K562 (cell line): ENCODE data around the gene IFT52. TPM values are rescaled to one million over a fixed set of nuclear protein-coding genes. Genes with fewer than 3 reads are reported as not detected.

ENCODE experiments used
- ATAC-seq: fragments of 200-7000 bp; cut with Tn5 transposase; 3 replicates; pipeline ENCODE4 v1.9.1; 2020; ENCODE audit warnings: moderate library complexity
- BruUV-seq: library from RNA; stranded (reverse); fragments of 400-500 nt; replicated peaks from 2 replicates; lab custom pipeline; 2021; lab: Mats Ljungman, UMichigan
- CTCF ChIA-PET: fragments of 300-600 bp; formaldehyde crosslinking; extraction: SDS; loops from one replicate; lab custom pipeline; 2021; ENCODE audit warnings: low intra/inter-chr PET ratio; lab: Yijun Ruan, JAX
- POLR2A ChIA-PET: fragments of 300-600, 350-650 bp; sonication (Branson Sonifier 250); formaldehyde crosslinking; extraction: SDS; loops from one replicate; lab custom pipeline; 2021; ENCODE audit warnings: antibody characterized with exemption, inconsistent platforms; lab: Yijun Ruan, JAX
- DNase-seq, 4 experiments: peaks; one replicate each; pipeline versions ENCODE4 v3.0.0 to v3.0.0-alpha.2; 2011 to 2018; ENCODE audit warnings: low spot score in 3 of 4, mixed read lengths in 3 of 4; ENCODE audit errors: extremely low read depth in 1 of 4
- FAIRE-seq: peaks from 2 replicates; lab custom pipeline; 2011; peaks lifted over from hg19 to GRCh38; lab: Jason Lieb, UNC
- H2AFZ ChIP-seq: 2 replicates; pipeline ENCODE4 v1.6.0; 2011; ENCODE audit warnings: low read depth, low read length, control low read depth, inconsistent platforms
- H3K27ac ChIP-seq: fragments of 200-600 bp; 3 replicates; pipeline ENCODE4 v1.8.0; 2011; ENCODE audit warnings: low read depth, mild to moderate bottlenecking, control low read depth, inconsistent platforms, low read length, moderate library complexity, mixed read lengths; ENCODE audit errors: extremely low read depth
- H3K27me3 ChIP-seq, 2 experiments: fragments of 300-600 bp in 1 of 2; 2 replicates in 1 of 2; 3 replicates in 1 of 2; pipeline versions ENCODE4 v1.6.0 to v1.8.0; 2011; ENCODE audit warnings: inconsistent platforms in 2 of 2, low read length in 2 of 2, mild to moderate bottlenecking in 1 of 2, mixed read lengths in 1 of 2, moderate library complexity in 1 of 2; ENCODE audit not compliant: control insufficient read depth in 2 of 2, insufficient read depth in 2 of 2
- H3K36me3 ChIP-seq: fragments of 300-600 bp; 3 replicates; pipeline ENCODE4 v1.8.0; 2011; ENCODE audit warnings: mild to moderate bottlenecking, low read length, inconsistent platforms; ENCODE audit not compliant: control insufficient read depth, insufficient read depth
- H3K4me1 ChIP-seq, 2 experiments: fragments of 200-600 bp in 1 of 2; replicated peaks in 1 of 2; 2 replicates in 1 of 2; 3 replicates in 1 of 2; pipeline versions ENCODE4 v1.5.1 to v1.8.0; 2011; ENCODE audit warnings: inconsistent platforms in 2 of 2, low read length in 2 of 2, mild to moderate bottlenecking in 1 of 2, mixed read lengths in 1 of 2, moderate library complexity in 1 of 2; ENCODE audit not compliant: control insufficient read depth in 2 of 2, insufficient read depth in 2 of 2
- H3K4me2 ChIP-seq: 2 replicates; pipeline ENCODE4 v1.6.1; 2011; ENCODE audit warnings: low read length, control low read depth, inconsistent platforms, mixed read lengths; ENCODE audit not compliant: insufficient read depth
- H3K4me3 ChIP-seq: fragments of 200-600 bp; sonication (generic), shearing (Covaris generic); 2 replicates; pipeline ENCODE4 v1.5.1; 2016; ENCODE audit warnings: control low read depth, inconsistent platforms
- H3K79me2 ChIP-seq: fragments of 200-600 bp; 3 replicates; pipeline ENCODE4 v1.8.0; 2011; ENCODE audit warnings: low read length, inconsistent platforms; ENCODE audit not compliant: control insufficient read depth, insufficient read depth
- H3K9ac ChIP-seq, 2 experiments: 2 replicates each; pipeline versions ENCODE4 v1.6.0 to v1.6.1; 2011; ENCODE audit warnings: low read depth in 2 of 2, low read length in 2 of 2, control low read depth in 1 of 2, inconsistent platforms in 1 of 2, mild to moderate bottlenecking in 1 of 2, mixed read lengths in 1 of 2; ENCODE audit not compliant: insufficient read depth in 1 of 2
- H3K9me1 ChIP-seq: one replicate; pipeline ENCODE4 v1.6.0; 2011; ENCODE audit warnings: inconsistent platforms, mild to moderate bottlenecking, low read length, moderate library complexity; ENCODE audit not compliant: control insufficient read depth, insufficient read depth
- H3K9me3 ChIP-seq: replicated peaks from 2 replicates; pipeline ENCODE4 v1.5.1; 2011; ENCODE audit warnings: low read depth, low read length, inconsistent platforms; ENCODE audit not compliant: control insufficient read depth, insufficient read depth
- H4K20me1 ChIP-seq: replicated peaks from 2 replicates; pipeline ENCODE4 v1.6.1; 2011; ENCODE audit warnings: low read length, inconsistent platforms, mixed read lengths; ENCODE audit not compliant: control insufficient read depth, insufficient read depth
- CTCF ChIP-seq, 3 experiments: IDR thresholded peaks in 2 of 3; conservative IDR thresholded peaks in 1 of 3; 2 replicates each; pipeline ENCODE4 v1.5.1; 2011 to 2012; ENCODE audit warnings: low read length in 3 of 3, mild to moderate bottlenecking in 3 of 3, control low read depth in 2 of 3, improper control_type of control experiment in 1 of 3, inconsistent platforms in 1 of 3, low read depth in 1 of 3, mixed read lengths in 1 of 3, moderate library complexity in 1 of 3; ENCODE audit not compliant: insufficient read depth in 2 of 3
- CTCFL ChIP-seq: IDR thresholded peaks from 2 replicates; pipeline ENCODE4 v1.6.1; 2011; ENCODE audit warnings: borderline replicate concordance, low read depth, mild to moderate bottlenecking, moderate library complexity, low read length; ENCODE audit not compliant: insufficient read depth, poor library complexity, severe bottlenecking
- DIDO1 ChIP-seq: fragments of 450-650 bp; IDR thresholded peaks from 2 replicates; pipeline ENCODE4 v1.6.1; 2016; ENCODE audit warnings: low read depth, missing biosample characterization, missing genetic modification characterization
- FOXK1 ChIP-seq: sonication (generic); formaldehyde crosslinking; IDR thresholded peaks from 2 replicates; pipeline ENCODE4 v1.8.0; 2022; ENCODE audit warnings: missing genetic modification reagents, mild to moderate bottlenecking, borderline replicate concordance
- KAT7 ChIP-seq: sonication (generic); formaldehyde crosslinking; IDR thresholded peaks from 2 replicates; pipeline ENCODE4 v1.8.0; 2022; ENCODE audit warnings: missing genetic modification reagents, mild to moderate bottlenecking, borderline replicate concordance
- POLR3A ChIP-seq: IDR thresholded peaks from 2 replicates; pipeline ENCODE4 v1.6.1; 2011; ENCODE audit warnings: borderline replicate concordance, mild to moderate bottlenecking, moderate library complexity; ENCODE audit not compliant: insufficient read length, insufficient read depth; ENCODE audit errors: extremely low read depth
- SP1 ChIP-seq: sonication (generic); formaldehyde crosslinking; IDR thresholded peaks from 2 replicates; pipeline ENCODE4 v1.8.1; 2022; ENCODE audit warnings: mild to moderate bottlenecking, missing genetic modification reagents
- SPI1 ChIP-seq: IDR thresholded peaks from 2 replicates; pipeline ENCODE4 v1.6.1; 2011; ENCODE audit warnings: low read depth, low read length, control low read depth, borderline replicate concordance
- THAP7 ChIP-seq: fragments of 250-450 bp; sonication (Bioruptor Pico); IDR thresholded peaks from 2 replicates; pipeline ENCODE4 v1.5.0; 2021
- XRCC4 ChIP-seq: IDR thresholded peaks from one replicate; pipeline ENCODE4 v1.6.1; 2011; ENCODE audit not compliant: insufficient read depth, insufficient read length; ENCODE audit errors: extremely low read depth
- ZBTB2 ChIP-seq: fragments of 450-650 bp; IDR thresholded peaks from 2 replicates; pipeline ENCODE4 v1.6.1; 2016; ENCODE audit warnings: antibody characterized with exemption
- ZNF384 ChIP-seq: IDR thresholded peaks from 2 replicates; pipeline ENCODE4 v1.6.1; 2012; ENCODE audit warnings: low read depth, low read length, improper control_type of control experiment
- WGBS: fragments of 100-300 bp; shearing (Covaris generic); methylation state at CpG from one replicate; pipeline ENCODE4 v1.1.6; 2016; ENCODE audit warnings: low coverage, mixed read lengths; ENCODE audit not compliant: insufficient coverage; ENCODE audit errors: missing lambda C conversion rate; 5-methylcytosine and 5-hydroxymethylcytosine counted together
- in situ Hi-C: fragments of 300-500 bp; cut with MboI; formaldehyde crosslinking; loops from 4 replicates; pipeline ENCODE4 v1.15.0; 2018; ENCODE audit warnings: inconsistent platforms, mixed read lengths
- intact Hi-C: fragments of 100-400 bp; cut with micrococcal nuclease; formaldehyde crosslinking; loops from 2 replicates; pipeline ENCODE4 v1.14.2; 2022
- polyA plus RNA-seq, 8 experiments: library from polyadenylated mRNA; depleted of rRNA in 4 of 8; stranded (reverse) in 5 of 8; unstranded in 3 of 8; fragments of >200 nt; fragmentation: Nextera tagmentation in 2 of 8; fragmentation: Illumina TruSeq in 1 of 8; extraction: Ambion mirVana in 2 of 8; extraction: Trizol in 1 of 8; gene quantifications; 2 replicates each; pipeline versions ENCODE4 v1.2.1 to v1.2.3, GENCODE V29; 2011 to 2014; ENCODE audit warnings: inconsistent platforms in 1 of 8, missing spikeins in 1 of 8
- total RNA-seq, 7 experiments: library from RNA; depleted of rRNA in 6 of 7; stranded (reverse); fragments of >200 nt in 6 of 7; fragmentation: Illumina TruSeq in 2 of 7; extraction: Trizol in 2 of 7; gene quantifications; 2 replicates each; pipeline versions ENCODE4 v1.2.1 to v1.2.3, GENCODE V29; 2011 to 2021; ENCODE audit warnings: low replicate concordance in 1 of 7

The IFT52 gene
- total and polyA plus RNA-seq, 9 of the 15 experiments (the other 6 are each of a cell fraction or from before 2014, with no cell fraction given) = 11.0 to 31.4 (median 20.4) TPM

GRCh38 chr20:43658069-43658722 is 67.5 kb downstream of the IFT52 start (continued):
- TF ChIP-seq POLR3A (no peak), XRCC4 (no peak), THAP7 (no peak), ZBTB2 (no peak)

- in situ Hi-C loops (no loop called here), intact Hi-C loops (no loop called here)
- FAIRE-seq (no peak), ATAC-seq (0 out of 3 replicates have a peak, but pooled peaks have one; percentile 11), DNase-seq (peak in 1 of 4 experiments; percentile 36)
- Histone ChIP-seq H3K27ac (no peak overlapping the region), H4K20me1 (no peaks in the 10 kb centered on the region), H3K79me2 (peaks cover 14% of the 10 kb centered on the region; the same call in 2 of the 3 replicates), H3K9me3 (no peaks in the 10 kb centered on the region), H3K9ac (no peak overlapping the region; a peak in 1 of 4 replicates), H2AFZ (peak overlapping the region; percentile 47; the same call in 1 of the 2 replicates), H3K27me3 (no peaks in the 10 kb centered on the region), H3K36me3 (no peaks in the 10 kb centered on the region), H3K4me2 (no peak overlapping the region), H3K9me1 (no peaks in the 10 kb centered on the region), H3K4me1 (peaks cover 10 to 16% of the 10 kb centered on the region in 2 experiments; a peak in 4 of 5 replicates), H3K4me3 (no peak overlapping the region)
- WGBS = 50% methylated on average over 5 of the region's 6 CpGs
- BruUV-seq = no TSS peak
- ChIA-PET POLR2A (interaction anchor here (0.8 kb wide), 1 partner anchor 197 kb away, joined by 3 read pairs; no protein-coding TSS in a partner anchor), CTCF (interaction anchor here (0.6 kb wide), 1 partner anchor 79 kb away, joined by 3 read pairs; no protein-coding TSS in a partner anchor)
- TF ChIP-seq DIDO1 (tag) (no peak), KAT7 (CRISPR knock-in tag) (no peak), SP1 (CRISPR knock-in tag) (no peak), ZNF384 (peak; percentile 79), FOXK1 (CRISPR knock-in tag) (no peak), CTCFL (peak; percentile 36), SPI1 (no peak), CTCF (IDR thresholded peaks at IDR 0.05 in 2 of 3, conservative IDR thresholded peaks at IDR 0.05 in 1 of 3; ENCODE audit: insufficient read depth in 2 of 3, low read depth in 1 of 3, low read length in 3 of 3) (peak; percentile 13 to 27 (median 22); a peak in 1 of 6 replicates)
Measured at GRCh38 chr20:43658723-43659419, 68.1 kb downstream of the IFT52 start.
